ENCODE data around the gene CAPZB. TPM values are rescaled to one million over a fixed set of nuclear protein-coding genes. Genes with fewer than 3 reads are reported as not detected.

The CAPZB gene
- total and polyA plus RNA-seq, 2 donors (not counting 3 experiments of a cell fraction or from before 2014, with no cell fraction given): 196 to 347 TPM

DNA sequence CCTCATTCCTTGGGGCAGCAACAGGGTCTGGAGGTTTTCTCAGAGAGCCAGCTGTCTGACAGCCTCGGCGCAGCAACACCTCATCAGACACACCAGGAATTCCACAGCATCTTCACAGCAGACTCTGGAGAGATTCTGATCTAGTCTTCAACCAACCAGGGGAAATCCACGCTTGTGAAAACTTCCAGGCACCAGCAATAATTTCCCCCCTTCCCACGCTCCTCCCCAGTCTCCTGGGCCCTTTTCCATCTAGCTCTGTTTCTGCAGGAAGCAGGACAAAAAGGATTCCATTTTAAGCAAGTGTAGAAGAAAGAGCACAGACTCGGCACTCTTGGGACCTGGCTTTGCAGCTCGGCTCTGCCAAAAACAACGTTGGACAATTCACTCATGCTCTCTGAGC is 44.3 kb upstream of the CAPZB start:
- H3K4me2 ChIP-seq (ENCODE audit: insufficient read depth, low read length): no peak overlapping the region
- POLR2A ChIA-PET: no interaction called here

More for the DNA sequence above, 44.3 kb upstream of the CAPZB start:
- Histone ChIP-seq H4K20me1 (replicated peaks; ENCODE audit: control insufficient read depth, extremely low read depth, insufficient read depth, low read length) (no peaks in the 10 kb centered on the region), H3K9me1 (replicated peaks; ENCODE audit: control insufficient read depth, extremely low read depth, insufficient read depth, low read length) (no peaks in the 10 kb centered on the region), H3K9ac (replicated peaks; ENCODE audit: extremely low read depth, insufficient read depth, low read length) (no peak overlapping the region), H2AFZ (ENCODE audit: low read depth, low read length) (no peak overlapping the region), H3K4me3 (replicated peaks in 1 of 3; ENCODE audit: insufficient read depth in 1 of 3, low read depth in 1 of 3, low read length in 3 of 3) (no peak overlapping the region), H3K9me3 (replicated peaks; ENCODE audit: control insufficient read depth, insufficient read depth, low read length) (no peaks in the 10 kb centered on the region), H3K27me3 (ENCODE audit: control insufficient read depth in 2 of 2, insufficient read depth in 2 of 2, low read length in 2 of 2) (no peaks in the 10 kb centered on the region), H3K4me1 (ENCODE audit: control insufficient read depth, extremely low read depth, insufficient read depth, low read length) (no peaks in the 10 kb centered on the region), H3K79me2 (ENCODE audit: control insufficient read depth, insufficient read depth, low read length) (no peaks in the 10 kb centered on the region), H3K36me3 (ENCODE audit: control insufficient read depth in 2 of 2, extremely low read depth in 1 of 2, insufficient read depth in 2 of 2, low read length in 2 of 2) (no peaks in the 10 kb centered on the region), H3K27ac (ENCODE audit: insufficient read depth, low read depth, low read length) (no peak overlapping the region)
- TF ChIP-seq EZH2 (IDR thresholded peaks at IDR 0.05; ENCODE audit: borderline replicate concordance, low read depth, low read length, severe bottlenecking) (no peak), POLR2AphosphoS5 (IDR thresholded peaks at IDR 0.05; ENCODE audit: insufficient read depth, low read depth, low read length) (no peak), GATA2 (IDR thresholded peaks at IDR 0.05; ENCODE audit: insufficient read depth, insufficient read length, low read depth, low read length) (no peak), FOS (IDR thresholded peaks at IDR 0.05; ENCODE audit: borderline replicate concordance, insufficient read depth, low read length) (no peak), JUN (IDR thresholded peaks at IDR 0.05; ENCODE audit: borderline replicate concordance, insufficient read depth, insufficient read length, low read depth) (no peak), POLR2A (IDR thresholded peaks at IDR 0.05; ENCODE audit: low read depth, low read length) (no peak), MYC (IDR thresholded peaks at IDR 0.05; ENCODE audit: low read depth, low read length) (no peak)
- TF ChIP-seq, protein P1, sequence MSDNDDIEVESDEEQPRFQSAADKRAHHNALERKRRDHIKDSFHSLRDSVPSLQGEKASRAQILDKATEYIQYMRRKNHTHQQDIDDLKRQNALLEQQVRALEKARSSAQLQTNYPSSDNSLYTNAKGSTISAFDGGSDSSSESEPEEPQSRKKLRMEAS (IDR thresholded peaks at IDR 0.05; ENCODE audit: insufficient read depth, insufficient read length): no peak
- TF ChIP-seq, protein P2, sequence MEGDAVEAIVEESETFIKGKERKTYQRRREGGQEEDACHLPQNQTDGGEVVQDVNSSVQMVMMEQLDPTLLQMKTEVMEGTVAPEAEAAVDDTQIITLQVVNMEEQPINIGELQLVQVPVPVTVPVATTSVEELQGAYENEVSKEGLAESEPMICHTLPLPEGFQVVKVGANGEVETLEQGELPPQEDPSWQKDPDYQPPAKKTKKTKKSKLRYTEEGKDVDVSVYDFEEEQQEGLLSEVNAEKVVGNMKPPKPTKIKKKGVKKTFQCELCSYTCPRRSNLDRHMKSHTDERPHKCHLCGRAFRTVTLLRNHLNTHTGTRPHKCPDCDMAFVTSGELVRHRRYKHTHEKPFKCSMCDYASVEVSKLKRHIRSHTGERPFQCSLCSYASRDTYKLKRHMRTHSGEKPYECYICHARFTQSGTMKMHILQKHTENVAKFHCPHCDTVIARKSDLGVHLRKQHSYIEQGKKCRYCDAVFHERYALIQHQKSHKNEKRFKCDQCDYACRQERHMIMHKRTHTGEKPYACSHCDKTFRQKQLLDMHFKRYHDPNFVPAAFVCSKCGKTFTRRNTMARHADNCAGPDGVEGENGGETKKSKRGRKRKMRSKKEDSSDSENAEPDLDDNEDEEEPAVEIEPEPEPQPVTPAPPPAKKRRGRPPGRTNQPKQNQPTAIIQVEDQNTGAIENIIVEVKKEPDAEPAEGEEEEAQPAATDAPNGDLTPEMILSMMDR (IDR thresholded peaks at IDR 0.05; ENCODE audit: extremely low read depth in 1 of 2, insufficient read depth in 1 of 2, low read depth in 1 of 2, low read length in 2 of 2): no peak
- BruUV-seq (replicated peaks): no TSS peak
- DNase-seq (ENCODE audit: low read depth, low spot score) (no peak), FAIRE-seq (no peak)
- CTCF ChIA-PET: interaction anchor here (0.6 kb wide), 1 partner anchor 12 kb away, joined by 3 read pairs; no protein-coding TSS in a partner anchor
- intact Hi-C loops (cut with micrococcal nuclease) (no loop called here), dilution Hi-C loops (cut with MboI; ENCODE audit: extremely low pct_ligation_motif_present, low sequenced_read_pairs) (no loop called here)
